Activated CD4-positive, alpha-beta T cell treated with anti-CD3 and anti-CD28 coated beads, Interleukin-2, amount 10 ng/mL, durations not matched to agents 24 days and 14 days (primary cell): ENCODE measurements around the gene BFSP2. TPM values are rescaled to one million over a fixed set of nuclear protein-coding genes. Genes with fewer than 3 reads are reported as not detected.
"Not testable (repeated sequence)": the region's sequence is repeated elsewhere in the genome, so short reads cannot be mapped to it uniquely, and the experiment has no call there.

Source experiments
- DNase-seq: peaks from one replicate; pipeline ENCODE4 v3.0.0; 2022
- H3K27ac Mint-ChIP-seq: one replicate; pipeline ENCODE4 v1.8.0; 2022; ENCODE audit warnings: mild to moderate bottlenecking, mixed read lengths
- H3K27me3 Mint-ChIP-seq: one replicate; pipeline ENCODE4 v1.8.0; 2022; ENCODE audit warnings: mixed read lengths
- H3K36me3 Mint-ChIP-seq: one replicate; pipeline ENCODE4 v1.8.0; 2022; ENCODE audit warnings: low read depth, mild to moderate bottlenecking, mixed read lengths
- H3K4me1 Mint-ChIP-seq: one replicate; pipeline ENCODE4 v1.8.0; 2021; ENCODE audit warnings: mixed read lengths
- H3K4me3 Mint-ChIP-seq: one replicate; pipeline ENCODE4 v1.8.0; 2022; ENCODE audit warnings: mild to moderate bottlenecking, moderate library complexity, mixed read lengths
- H3K9me3 Mint-ChIP-seq: one replicate; pipeline ENCODE4 v1.8.0; 2021; ENCODE audit warnings: mixed read lengths
- intact Hi-C: fragments of 100-400 bp; cut with micrococcal nuclease; formaldehyde crosslinking; loops from one replicate; pipeline ENCODE4 v1.15.1; 2023
- total RNA-seq: library from RNA; stranded (reverse); gene quantifications from 2 replicates; pipeline ENCODE4 v1.2.3, GENCODE V29; 2022

Gene BFSP2
- total RNA-seq, 1 donor from 2014 or later: not detected

- intact Hi-C loops: loop anchor here (1.0 to 5.0 kb wide), 6 partner anchors 16 to 316 kb away; partner anchors contain the start of genes CDV3, SRPRB and TOPBP1
- Mint-ChIP-seq H3K9me3 (peaks cover 2% of the 10 kb centered on the region), H3K27me3 (no peaks in the 10 kb centered on the region), H3K4me3 (peak overlapping the region; percentile 68), H3K27ac (peak overlapping the region; percentile 64), H3K4me1 (peaks cover 37% of the 10 kb centered on the region), H3K36me3 (peaks cover 2% of the 10 kb centered on the region)
- DNase-seq: no peak
These were observed 91.7 kb downstream of the BFSP2 start for GRCh38 chr3:133491481-133492059.

- intact Hi-C loops: loop anchor here (1.0 to 5.0 kb wide), 3 partner anchors 44 to 315 kb away; partner anchors contain the start of genes SRPRB and TOPBP1
These were observed 92.4 kb downstream of the BFSP2 start for GRCh38 chr3:133492159-133492741.

GRCh38 chr3:133494469-133494868 is 94.6 kb downstream of the BFSP2 start:
- no peaks in the 10 kb centered on the region for H3K9me3 Mint-ChIP-seq
- DNase-seq: no peak
- no peak overlapping the region for H3K27ac Mint-ChIP-seq
- no peak overlapping the region for H3K4me3 Mint-ChIP-seq
- no peaks in the 10 kb centered on the region for H3K27me3 Mint-ChIP-seq
- intact Hi-C loops: loop anchor here (5.0 kb wide), 2 partner anchors 168 to 313 kb away; partner anchors contain the start of genes SRPRB and TOPBP1
- H3K36me3 Mint-ChIP-seq: no peaks in the 10 kb centered on the region
- peaks cover 33% of the 10 kb centered on the region for H3K4me1 Mint-ChIP-seq

More at GRCh38 chr3:133492159-133492741, 92.4 kb downstream of the BFSP2 start:
- Mint-ChIP-seq H3K36me3 (no peaks in the 10 kb centered on the region), H3K27me3 (no peaks in the 10 kb centered on the region), H3K9me3 (no peaks in the 10 kb centered on the region), H3K27ac (peak overlapping the region; percentile 73), H3K4me3 (peak overlapping the region; percentile 55), H3K4me1 (peaks cover 37% of the 10 kb centered on the region)
- no peak for DNase-seq

- H3K27me3 Mint-ChIP-seq, H3K36me3 Mint-ChIP-seq, intact Hi-C loops, H3K9me3 Mint-ChIP-seq, H3K4me3 Mint-ChIP-seq, DNase-seq, H3K27ac Mint-ChIP-seq: not testable (repeated sequence)
- H3K4me1 Mint-ChIP-seq: peaks cover 21% of the 10 kb centered on the region
These were observed 102.7 kb downstream of the BFSP2 start for GRCh38 chr3:133502542-133502941.

GRCh38 chr3:133503409-133503808 is 103.6 kb downstream of the BFSP2 start:
- intact Hi-C loops: no loop called here
- Mint-ChIP-seq H3K4me3 (no peak overlapping the region), H3K27me3 (no peaks in the 10 kb centered on the region), H3K4me1 (peaks cover 21% of the 10 kb centered on the region), H3K9me3 (peaks cover 3% of the 10 kb centered on the region), H3K27ac (no peak overlapping the region), H3K36me3 (no peaks in the 10 kb centered on the region)
- no peak for DNase-seq

GRCh38 chr3:133504736-133505135 is 104.9 kb downstream of the BFSP2 start:
- H3K9me3 Mint-ChIP-seq: peaks cover 3% of the 10 kb centered on the region
- H3K27me3 Mint-ChIP-seq: no peaks in the 10 kb centered on the region
- DNase-seq: no peak
- H3K27ac Mint-ChIP-seq: no peak overlapping the region
- H3K4me1 Mint-ChIP-seq: peaks cover 17% of the 10 kb centered on the region
- intact Hi-C loops: no loop called here
- H3K4me3 Mint-ChIP-seq: no peak overlapping the region
- H3K36me3 Mint-ChIP-seq: no peaks in the 10 kb centered on the region

- Mint-ChIP-seq H3K27ac (peak overlapping the region; percentile 83), H3K4me1 (peaks cover 13% of the 10 kb centered on the region), H3K36me3 (no peaks in the 10 kb centered on the region), H3K4me3 (peak overlapping the region; percentile 73), H3K27me3 (no peaks in the 10 kb centered on the region), H3K9me3 (peaks cover 3% of the 10 kb centered on the region)
- DNase-seq: no peak
- intact Hi-C loops: loop anchor here (1.0 to 2.0 kb wide), 2 partner anchors 31 to 67 kb away; partner anchors contain the start of gene CDV3
These were observed 106.0 kb downstream of the BFSP2 start for GRCh38 chr3:133505813-133506212.

GRCh38 chr3:133506215-133506901 is 106.5 kb downstream of the BFSP2 start:
- peaks cover 13% of the 10 kb centered on the region for H3K4me1 Mint-ChIP-seq
- intact Hi-C loops: loop anchor here (1.0 to 2.0 kb wide), 2 partner anchors 31 to 66 kb away; partner anchors contain the start of gene CDV3
- DNase-seq: peak; percentile 83
- peak overlapping the region; percentile 83 for H3K27ac Mint-ChIP-seq
- H3K9me3 Mint-ChIP-seq: peaks cover 3% of the 10 kb centered on the region
- H3K36me3 Mint-ChIP-seq: no peaks in the 10 kb centered on the region
- H3K4me3 Mint-ChIP-seq: peak overlapping the region; percentile 73
- no peaks in the 10 kb centered on the region for H3K27me3 Mint-ChIP-seq

GRCh38 chr3:133509488-133509887 is 109.6 kb downstream of the BFSP2 start:
- no peaks in the 10 kb centered on the region for H3K27me3 Mint-ChIP-seq
- peaks cover 12% of the 10 kb centered on the region for H3K4me1 Mint-ChIP-seq
- DNase-seq: no peak
- no peaks in the 10 kb centered on the region for H3K36me3 Mint-ChIP-seq
- intact Hi-C loops: no loop called here
- H3K4me3 Mint-ChIP-seq: no peak overlapping the region
- H3K27ac Mint-ChIP-seq: no peak overlapping the region
- peaks cover 10% of the 10 kb centered on the region for H3K9me3 Mint-ChIP-seq

- H3K4me3 Mint-ChIP-seq: no peak overlapping the region
- no peaks in the 10 kb centered on the region for H3K27me3 Mint-ChIP-seq
- H3K27ac Mint-ChIP-seq: no peak overlapping the region
- DNase-seq: no peak
- peaks cover 7% of the 10 kb centered on the region for H3K9me3 Mint-ChIP-seq
- H3K4me1 Mint-ChIP-seq: no peaks in the 10 kb centered on the region
- intact Hi-C loops: no loop called here
- no peaks in the 10 kb centered on the region for H3K36me3 Mint-ChIP-seq
These were observed 112.7 kb downstream of the BFSP2 start for GRCh38 chr3:133512416-133513089.

GRCh38 chr3:133514418-133514817 is 114.6 kb downstream of the BFSP2 start:
- H3K9me3 Mint-ChIP-seq: peaks cover 7% of the 10 kb centered on the region
- DNase-seq: no peak
- no peak overlapping the region for H3K27ac Mint-ChIP-seq
- no peak overlapping the region for H3K4me3 Mint-ChIP-seq
- no peaks in the 10 kb centered on the region for H3K36me3 Mint-ChIP-seq
- H3K27me3 Mint-ChIP-seq: no peaks in the 10 kb centered on the region
- H3K4me1 Mint-ChIP-seq: no peaks in the 10 kb centered on the region
- intact Hi-C loops: no loop called here

GRCh38 chr3:133515127-133515526 is 115.3 kb downstream of the BFSP2 start:
- H3K36me3 Mint-ChIP-seq: no peaks in the 10 kb centered on the region
- no peak overlapping the region for H3K4me3 Mint-ChIP-seq
- peaks cover 7% of the 10 kb centered on the region for H3K9me3 Mint-ChIP-seq
- H3K27ac Mint-ChIP-seq: no peak overlapping the region
- H3K27me3 Mint-ChIP-seq: peaks cover under 1% of the 10 kb centered on the region
- H3K4me1 Mint-ChIP-seq: no peaks in the 10 kb centered on the region
- intact Hi-C loops: no loop called here
- no peak for DNase-seq

- intact Hi-C loops: no loop called here
- Mint-ChIP-seq H3K4me1 (no peaks in the 10 kb centered on the region), H3K9me3 (no peaks in the 10 kb centered on the region), H3K27me3 (peaks cover 2% of the 10 kb centered on the region), H3K36me3 (no peaks in the 10 kb centered on the region), H3K27ac (no peak overlapping the region), H3K4me3 (no peak overlapping the region)
- DNase-seq: no peak
These were observed 120.4 kb downstream of the BFSP2 start for GRCh38 chr3:133520286-133520685.
